Adrenal gland (tissue), 5 donors: ENCODE results near the gene PIGH.
"Not testable (repeated sequence)": the region's sequence is repeated elsewhere in the genome, so short reads cannot be mapped to it uniquely, and the experiment has no call there.

Experiments
- CTCF ChIP-seq, 6 experiments: fragments of 450-650 bp in 4 of 6; fragments of 200-600 bp in 2 of 6; sonication (generic) in 1 of 6; IDR thresholded peaks; 1 replicate in 5 of 6; 2 replicates in 1 of 6; pipeline versions ENCODE4 v1.5.1 to v1.8.0; 2016 to 2021; ENCODE audit warnings: antibody characterized with exemption in 6 of 6, mild to moderate bottlenecking in 2 of 6, moderate library complexity in 1 of 6
- POLR2A ChIP-seq, 2 donors: fragments of 450-650 bp; IDR thresholded peaks; one replicate each; pipeline ENCODE4 v1.6.1; 2017; ENCODE audit warnings: antibody characterized with exemption in 2 of 2, mild to moderate bottlenecking in 2 of 2, moderate library complexity in 1 of 2
- donor health status: DM: no; HTN: no; CAD: no.

DNA sequence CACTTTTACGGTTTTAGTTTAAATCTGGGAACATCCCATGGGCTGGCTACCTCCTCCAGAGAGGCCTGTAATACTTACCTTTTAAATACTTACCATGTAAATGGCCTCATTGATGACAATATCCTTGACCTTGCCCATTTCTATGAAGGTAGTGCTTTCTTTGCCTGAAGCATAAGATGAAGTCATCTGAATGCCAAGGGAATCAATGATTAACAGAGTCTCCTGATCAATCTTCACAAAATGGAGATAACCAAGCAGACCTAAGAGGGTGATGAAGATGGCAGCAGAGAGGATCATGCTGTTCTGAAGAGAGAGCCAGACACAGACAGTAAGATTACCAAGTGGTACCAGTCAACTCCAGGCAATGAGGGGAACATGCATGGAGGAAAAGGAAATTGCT lies 6.4 kb downstream of the PIGH start:
- TF ChIP-seq CTCF, POLR2A (IDR thresholded peaks at IDR 0.05): not testable (repeated sequence)
